Activated naive CD8-positive, alpha-beta T cell (primary cell): ENCODE data around the gene GRIA3.
"Not testable (repeated sequence)": the region's sequence is repeated elsewhere in the genome, so short reads cannot be mapped to it uniquely, and the experiment has no call there.

Experiments
- H3K27ac Mint-ChIP-seq: one replicate; pipeline ENCODE4 v1.8.0; 2021; ENCODE audit warnings: mixed read lengths
- H3K27me3 Mint-ChIP-seq: one replicate; pipeline ENCODE4 v1.8.0; 2021; ENCODE audit warnings: mixed read lengths
- H3K36me3 Mint-ChIP-seq: one replicate; pipeline ENCODE4 v1.8.0; 2021; ENCODE audit warnings: mixed read lengths
- H3K4me1 Mint-ChIP-seq: one replicate; pipeline ENCODE4 v1.8.0; 2021; ENCODE audit warnings: low read depth, mixed read lengths
- H3K4me3 Mint-ChIP-seq: one replicate; pipeline ENCODE4 v1.8.0; 2021; ENCODE audit warnings: mild to moderate bottlenecking, mixed read lengths
- H3K9me3 Mint-ChIP-seq: one replicate; pipeline ENCODE4 v1.8.0; 2021; ENCODE audit warnings: low read depth, mixed read lengths

GRIA3 gene

GRCh38 chrX:123475068-123475724 lies 291.1 kb downstream of the GRIA3 start:
- Mint-ChIP-seq H3K9me3 (no peaks in the 10 kb centered on the region), H3K4me1 (no peaks in the 10 kb centered on the region), H3K36me3 (no peaks in the 10 kb centered on the region), H3K4me3 (no peak overlapping the region), H3K27me3 (no peaks in the 10 kb centered on the region), H3K27ac (no peak overlapping the region)

GRCh38 chrX:123476611-123477219 lies 292.6 kb downstream of the GRIA3 start:
- no peak overlapping the region for H3K27ac Mint-ChIP-seq
- no peak overlapping the region for H3K4me3 Mint-ChIP-seq
- H3K27me3 Mint-ChIP-seq = no peaks in the 10 kb centered on the region
- no peaks in the 10 kb centered on the region for H3K36me3 Mint-ChIP-seq
- H3K9me3 Mint-ChIP-seq = no peaks in the 10 kb centered on the region
- H3K4me1 Mint-ChIP-seq = no peaks in the 10 kb centered on the region

- H3K4me3 Mint-ChIP-seq = no peak overlapping the region
- H3K9me3 Mint-ChIP-seq = no peaks in the 10 kb centered on the region
- H3K27ac Mint-ChIP-seq = no peak overlapping the region
- no peaks in the 10 kb centered on the region for H3K36me3 Mint-ChIP-seq
- H3K4me1 Mint-ChIP-seq = no peaks in the 10 kb centered on the region
- H3K27me3 Mint-ChIP-seq = no peaks in the 10 kb centered on the region
Observed at GRCh38 chrX:123477673-123478072, 293.6 kb downstream of the GRIA3 start.

DNA sequence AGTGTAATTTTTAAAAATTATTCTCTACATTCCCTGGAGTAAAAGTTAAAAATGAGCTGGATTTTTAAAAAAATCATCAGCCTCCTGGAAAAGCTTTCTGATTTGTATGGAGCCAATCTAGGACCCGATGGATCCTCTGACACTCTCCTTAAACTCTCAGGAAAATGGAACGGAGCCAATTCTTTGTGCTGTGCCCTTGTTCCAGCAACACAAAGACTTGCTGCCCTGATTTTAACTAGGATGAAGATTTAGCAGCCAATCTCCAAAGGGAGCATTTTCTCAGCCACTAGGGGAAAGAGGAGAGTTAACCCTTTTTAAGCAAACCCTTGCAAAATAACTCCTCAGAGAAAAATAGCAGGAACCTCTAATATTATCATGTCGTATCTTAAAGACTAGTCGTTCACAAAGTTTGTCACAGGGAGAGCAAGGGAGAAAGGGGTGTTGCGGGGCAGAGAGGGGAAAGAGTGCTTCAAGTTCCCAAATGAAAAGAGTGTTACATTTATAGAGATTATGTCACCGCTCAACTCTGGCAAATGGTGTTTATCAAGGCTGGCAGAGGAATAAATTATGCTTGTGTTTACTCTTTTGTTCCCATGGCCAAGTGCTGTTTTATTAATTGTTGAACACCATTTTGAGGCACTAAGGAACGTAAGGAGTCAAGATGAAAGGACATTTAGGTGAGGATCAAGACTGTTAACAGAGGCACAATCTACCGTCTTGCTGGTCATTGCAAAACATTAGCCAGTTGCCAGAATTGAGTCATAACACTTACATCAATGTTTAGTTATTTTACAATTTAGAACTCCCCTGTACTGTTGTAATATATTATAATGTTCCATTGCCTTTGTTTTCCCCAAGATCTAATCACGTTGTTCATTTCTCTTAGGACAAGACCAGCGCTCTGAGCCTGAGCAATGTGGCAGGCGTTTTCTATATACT lies 298.1 kb downstream of the GRIA3 start:
- no peaks in the 10 kb centered on the region for H3K9me3 Mint-ChIP-seq
- no peaks in the 10 kb centered on the region for H3K4me1 Mint-ChIP-seq
- H3K4me3 Mint-ChIP-seq = no peak overlapping the region
- H3K27ac Mint-ChIP-seq = no peak overlapping the region
- H3K36me3 Mint-ChIP-seq = no peaks in the 10 kb centered on the region
- no peaks in the 10 kb centered on the region for H3K27me3 Mint-ChIP-seq

DNA sequence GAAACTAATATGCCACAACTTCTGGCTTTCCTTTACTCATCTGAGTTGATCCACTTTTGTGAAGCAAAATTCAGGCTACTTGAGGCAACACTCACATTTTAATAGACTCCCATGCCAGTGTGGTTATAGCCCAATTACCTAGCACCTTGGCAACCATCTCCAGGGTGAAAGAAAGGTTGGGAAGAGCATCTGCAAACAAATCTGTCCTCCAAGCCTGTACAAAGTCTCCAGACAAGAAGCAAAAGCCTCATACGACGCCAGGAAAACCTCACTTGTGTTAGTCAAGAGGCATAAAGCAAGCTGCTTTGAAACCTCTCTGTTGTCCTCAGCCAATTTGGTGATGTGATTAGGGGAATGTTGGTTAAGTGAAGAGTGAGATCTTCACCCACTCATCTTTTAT lies 302.2 kb downstream of the GRIA3 start:
- Mint-ChIP-seq H3K27ac (no peak overlapping the region), H3K4me1 (no peaks in the 10 kb centered on the region), H3K9me3 (no peaks in the 10 kb centered on the region), H3K4me3 (no peak overlapping the region), H3K36me3 (no peaks in the 10 kb centered on the region), H3K27me3 (peaks cover 2% of the 10 kb centered on the region)

DNA sequence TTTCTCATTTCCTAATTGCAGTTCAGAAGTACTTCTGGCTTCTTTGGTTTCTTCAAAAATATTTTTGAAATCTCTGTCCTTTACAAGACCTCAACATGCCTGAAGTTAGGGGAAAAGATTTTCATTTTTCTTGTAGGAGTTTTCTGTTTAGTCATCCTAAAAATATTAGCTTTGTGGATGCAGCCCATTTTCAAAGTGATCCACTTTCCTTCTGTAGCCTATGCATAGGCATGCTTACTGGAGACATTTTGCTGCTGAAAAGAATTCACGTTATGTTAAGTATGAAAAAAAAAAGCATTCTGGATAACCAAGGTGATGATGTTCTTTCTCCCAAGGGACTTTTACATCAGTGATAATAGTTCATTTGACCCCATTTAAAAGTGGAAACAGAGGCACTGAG lies 303.2 kb downstream of the GRIA3 start:
- no peaks in the 10 kb centered on the region for H3K36me3 Mint-ChIP-seq

GRCh38 chrX:123487669-123488068 lies 303.6 kb downstream of the GRIA3 start:
- no peaks in the 10 kb centered on the region for H3K36me3 Mint-ChIP-seq
- no peaks in the 10 kb centered on the region for H3K4me1 Mint-ChIP-seq
- H3K4me3 Mint-ChIP-seq = no peak overlapping the region
- no peak overlapping the region for H3K27ac Mint-ChIP-seq
- H3K9me3 Mint-ChIP-seq = no peaks in the 10 kb centered on the region
- H3K27me3 Mint-ChIP-seq = peaks cover 2% of the 10 kb centered on the region

More for the DNA sequence above, 303.2 kb downstream of the GRIA3 start:
- Mint-ChIP-seq H3K27ac (no peak overlapping the region), H3K4me3 (no peak overlapping the region), H3K4me1 (no peaks in the 10 kb centered on the region), H3K27me3 (peaks cover 2% of the 10 kb centered on the region), H3K9me3 (no peaks in the 10 kb centered on the region)

DNA sequence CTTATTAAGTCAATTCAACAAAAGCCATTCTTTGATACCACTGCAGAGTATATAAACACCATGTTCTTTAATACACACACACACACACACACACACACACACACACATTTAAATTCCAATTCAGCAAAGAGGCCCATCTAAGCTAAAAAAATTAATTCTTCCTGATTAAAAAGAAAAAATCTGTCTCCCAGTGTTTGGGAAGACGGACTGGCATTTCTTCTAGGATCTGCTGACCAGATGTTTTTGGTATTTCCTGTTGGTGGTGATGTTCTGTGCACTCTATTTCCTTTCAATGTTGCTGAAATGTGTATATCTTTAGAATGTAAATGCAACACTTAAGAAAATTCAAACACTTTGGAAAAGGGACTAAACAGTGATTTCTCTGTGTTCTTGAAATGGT lies 304.9 kb downstream of the GRIA3 start:
- H3K4me3 Mint-ChIP-seq = no peak overlapping the region
- H3K27ac Mint-ChIP-seq = no peak overlapping the region
- H3K4me1 Mint-ChIP-seq = no peaks in the 10 kb centered on the region
- no peaks in the 10 kb centered on the region for H3K9me3 Mint-ChIP-seq
- H3K27me3 Mint-ChIP-seq = peaks cover 2% of the 10 kb centered on the region
- H3K36me3 Mint-ChIP-seq = no peaks in the 10 kb centered on the region

DNA sequence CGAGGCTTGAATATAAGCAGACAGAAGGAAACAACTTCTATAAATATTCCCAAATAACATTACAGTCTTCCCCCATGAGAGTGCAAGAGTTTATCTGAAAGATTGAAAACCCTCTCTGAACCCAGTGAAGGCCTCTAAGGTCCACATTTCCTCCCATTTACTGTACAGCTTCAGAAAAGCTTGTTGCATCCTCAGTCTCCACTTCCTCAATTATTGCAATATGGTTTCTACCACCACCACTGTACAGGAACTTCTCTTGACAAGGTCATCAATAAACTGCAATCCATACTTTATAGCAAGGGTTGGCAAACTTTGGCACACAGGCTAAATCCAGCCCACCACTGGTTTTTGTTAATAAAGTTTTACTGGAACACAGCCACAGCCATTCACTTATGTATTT lies 309.8 kb downstream of the GRIA3 start:
- Mint-ChIP-seq H3K27me3 (peaks cover 2% of the 10 kb centered on the region), H3K4me3 (no peak overlapping the region), H3K9me3 (no peaks in the 10 kb centered on the region), H3K36me3 (no peaks in the 10 kb centered on the region), H3K4me1 (no peaks in the 10 kb centered on the region), H3K27ac (no peak overlapping the region)

- no peaks in the 10 kb centered on the region for H3K9me3 Mint-ChIP-seq
- no peaks in the 10 kb centered on the region for H3K4me1 Mint-ChIP-seq
- no peaks in the 10 kb centered on the region for H3K36me3 Mint-ChIP-seq
Observed at GRCh38 chrX:123499787-123500186, 315.7 kb downstream of the GRIA3 start.

GRCh38 chrX:123504047-123504446 lies 320.0 kb downstream of the GRIA3 start:
- no peaks in the 10 kb centered on the region for H3K27me3 Mint-ChIP-seq
- no peaks in the 10 kb centered on the region for H3K4me1 Mint-ChIP-seq
- H3K36me3 Mint-ChIP-seq = no peaks in the 10 kb centered on the region
- no peak overlapping the region for H3K4me3 Mint-ChIP-seq
- no peak overlapping the region for H3K27ac Mint-ChIP-seq
- H3K9me3 Mint-ChIP-seq = peaks cover 7% of the 10 kb centered on the region

More at GRCh38 chrX:123499787-123500186, 315.7 kb downstream of the GRIA3 start:
- Mint-ChIP-seq H3K4me3 (no peak overlapping the region), H3K27ac (no peak overlapping the region), H3K27me3 (no peaks in the 10 kb centered on the region)

- H3K9me3 Mint-ChIP-seq = peaks cover 7% of the 10 kb centered on the region
- H3K4me1 Mint-ChIP-seq = no peaks in the 10 kb centered on the region
- H3K4me3 Mint-ChIP-seq = no peak overlapping the region
- H3K27me3 Mint-ChIP-seq = no peaks in the 10 kb centered on the region
- H3K27ac Mint-ChIP-seq = no peak overlapping the region
- H3K36me3 Mint-ChIP-seq = no peaks in the 10 kb centered on the region
Observed at GRCh38 chrX:123504630-123505270, 320.7 kb downstream of the GRIA3 start.

DNA sequence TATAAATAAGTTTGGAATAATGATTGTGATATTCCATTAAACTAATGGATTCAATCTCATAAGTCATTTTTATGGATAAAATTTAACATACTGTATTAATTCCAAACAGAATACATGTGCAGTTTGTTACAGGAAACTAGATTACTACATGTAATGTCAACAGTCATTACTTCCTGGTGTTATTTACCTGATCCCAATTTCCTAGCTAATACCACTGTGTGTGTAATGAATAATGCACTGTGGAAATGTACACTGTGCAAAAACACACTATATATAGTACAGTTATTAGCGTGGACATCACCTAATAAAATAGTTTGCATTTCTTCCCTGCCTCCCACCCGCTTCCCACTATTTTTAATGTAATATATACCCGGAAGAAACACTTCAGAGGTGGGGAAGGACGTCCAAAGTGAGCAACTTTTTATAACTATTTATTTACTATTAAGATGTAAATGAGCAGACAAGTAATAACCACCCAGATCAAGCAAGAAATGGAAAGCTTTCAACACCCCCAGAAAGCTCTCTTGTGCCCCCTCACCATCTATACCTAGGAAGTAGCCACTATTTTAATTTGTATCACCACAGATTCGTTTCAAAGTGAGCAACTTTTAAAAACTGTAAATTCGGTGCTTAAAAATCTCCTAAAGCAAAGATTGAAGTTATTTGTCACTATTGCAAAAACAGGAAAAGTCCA lies 329.7 kb downstream of the GRIA3 start:
- Mint-ChIP-seq H3K36me3 (no peaks in the 10 kb centered on the region), H3K4me3 (no peak overlapping the region), H3K27ac (no peak overlapping the region), H3K27me3 (no peaks in the 10 kb centered on the region), H3K9me3 (peaks cover 12% of the 10 kb centered on the region), H3K4me1 (no peaks in the 10 kb centered on the region)

GRCh38 chrX:123514279-123514640 lies 330.2 kb downstream of the GRIA3 start:
- H3K27me3 Mint-ChIP-seq, H3K36me3 Mint-ChIP-seq, H3K27ac Mint-ChIP-seq, H3K4me3 Mint-ChIP-seq, H3K4me1 Mint-ChIP-seq: not testable (repeated sequence)
- peaks cover 12% of the 10 kb centered on the region for H3K9me3 Mint-ChIP-seq
